ENCODE measurements around the gene WDR55. TPM values are rescaled to one million over a fixed set of nuclear protein-coding genes. Genes with fewer than 3 reads are reported as not detected.
"Not testable (repeated sequence)": the region's sequence is repeated elsewhere in the genome, so short reads cannot be mapped to it uniquely, and the experiment has no call there.

WDR55 gene
- total RNA-seq, 2 experiments from 2014 or later = 38.7 to 40.6 TPM

DNA sequence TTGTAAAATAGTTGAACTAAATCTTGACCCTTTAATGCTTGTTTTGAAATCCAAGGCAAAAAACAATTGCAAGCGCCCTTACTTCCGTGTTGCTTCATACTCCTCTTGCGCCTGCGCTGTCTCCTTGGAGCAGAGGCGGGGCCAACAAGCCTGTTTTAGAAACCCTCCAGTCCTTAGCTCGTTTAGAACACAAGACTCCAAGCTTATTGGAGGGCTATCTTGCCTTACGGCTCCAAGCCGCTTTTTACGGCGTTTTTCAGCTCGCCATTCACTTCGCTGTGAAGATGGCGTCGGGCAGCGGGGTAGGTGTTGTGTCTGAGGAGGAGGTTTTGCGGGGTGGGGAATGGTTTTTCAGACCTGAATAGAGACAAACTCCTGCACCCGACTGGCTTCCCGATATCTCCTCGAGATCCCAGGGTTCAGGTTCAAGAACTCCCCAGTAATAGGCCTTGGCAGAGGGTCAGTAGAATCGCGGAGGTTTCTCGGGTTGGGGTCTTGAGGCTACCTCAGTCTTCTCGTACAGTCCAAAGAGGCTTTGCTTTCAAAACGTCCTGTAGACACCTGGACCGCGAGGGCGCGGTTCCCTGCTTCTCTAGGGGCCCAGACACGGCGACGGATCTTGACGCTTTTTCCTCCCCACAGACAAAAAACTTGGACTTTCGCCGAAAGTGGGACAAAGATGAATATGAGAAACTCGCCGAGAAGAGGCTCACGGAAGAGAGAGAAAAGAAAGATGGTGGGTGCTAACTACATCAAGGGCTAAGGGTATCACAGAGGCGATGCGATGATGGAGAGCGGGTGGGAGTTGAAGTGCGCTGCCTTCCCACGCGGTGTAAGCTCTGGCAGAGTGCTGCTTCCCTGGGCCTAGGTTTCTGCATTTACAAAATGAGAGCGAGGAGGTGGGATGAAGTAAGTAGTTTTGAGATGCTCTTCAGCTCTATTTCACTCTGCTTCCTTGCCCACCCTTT, 35.8 kb downstream of the WDR55 start, which contains the start of gene ZMAT2:
TSS of gene ZMAT2 (plus strand) at position 271 of the 968 bp plus-strand sequence. CDS start at position 285, 14 bp downstream.
- Mint-ChIP-seq H3K4me3 (peak within 1 kb of the TSS; percentile 98), H3K27me3 (no peaks in the 10 kb centered on the region), H3K4me1 (peaks cover 23% of the 10 kb centered on the region), H3K9me3 (ENCODE audit: low read depth) (no peaks in the 10 kb centered on the region), H3K36me3 (peaks cover 66% of the 10 kb centered on the region), H3K27ac (peak within 1 kb of the TSS; percentile 86)
- CTCF ChIA-PET = interaction anchor here (0.8 to 2.9 kb wide), 9 partner anchors 9 to 337 kb away, joined by 3 to 16 read pairs (median 3); partner anchors contain the start of genes HARS1, HARS2, IK and NDUFA2
- ATAC-seq (peak; percentile 100), DNase-seq (peak; percentile 98)

GRCh38 chr5:140707812-140708211, 43.1 kb downstream of the WDR55 start:
- Mint-ChIP-seq H3K27me3 (no peaks in the 10 kb centered on the region), H3K27ac (no peak overlapping the region), H3K36me3 (peaks cover 29% of the 10 kb centered on the region), H3K4me3 (no peak overlapping the region), H3K9me3 (ENCODE audit: low read depth) (no peaks in the 10 kb centered on the region), H3K4me1 (peaks cover 14% of the 10 kb centered on the region)
- no peak for ATAC-seq
- CTCF ChIA-PET = interaction anchor here (0.6 kb wide), 1 partner anchor 131 kb away, joined by 3 read pairs; no protein-coding TSS in a partner anchor
- DNase-seq = no peak

DNA sequence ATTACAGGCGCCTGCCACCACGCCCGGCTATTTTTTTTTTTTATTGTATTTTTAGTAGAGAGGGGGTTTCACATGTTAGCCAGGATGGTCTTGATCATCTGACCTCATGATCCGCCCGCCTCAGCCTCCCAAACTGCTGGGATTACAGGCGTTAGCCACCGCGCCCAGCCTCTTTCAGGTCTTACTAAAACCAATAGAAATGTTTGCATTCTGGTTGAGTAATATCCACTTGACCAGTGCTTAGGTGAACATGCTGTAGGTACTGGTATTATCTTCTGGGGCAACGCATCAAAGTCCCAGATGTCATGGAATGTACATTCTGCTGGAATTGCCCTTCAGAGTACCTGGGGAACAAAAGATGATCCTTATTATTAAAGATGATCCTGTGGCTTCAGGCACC, 44.1 kb downstream of the WDR55 start:
- ATAC-seq; H3K27ac Mint-ChIP-seq; DNase-seq; H3K9me3 Mint-ChIP-seq (ENCODE audit: low read depth); H3K27me3 Mint-ChIP-seq; H3K4me3 Mint-ChIP-seq: not testable (repeated sequence)
- H3K4me1 Mint-ChIP-seq = peaks cover 17% of the 10 kb centered on the region
- CTCF ChIA-PET = interaction anchor here (3.5 kb wide), 1 partner anchor 8 kb away, joined by 16 read pairs; the partner anchor contains the start of gene ZMAT2
- peaks cover 23% of the 10 kb centered on the region for H3K36me3 Mint-ChIP-seq

DNA sequence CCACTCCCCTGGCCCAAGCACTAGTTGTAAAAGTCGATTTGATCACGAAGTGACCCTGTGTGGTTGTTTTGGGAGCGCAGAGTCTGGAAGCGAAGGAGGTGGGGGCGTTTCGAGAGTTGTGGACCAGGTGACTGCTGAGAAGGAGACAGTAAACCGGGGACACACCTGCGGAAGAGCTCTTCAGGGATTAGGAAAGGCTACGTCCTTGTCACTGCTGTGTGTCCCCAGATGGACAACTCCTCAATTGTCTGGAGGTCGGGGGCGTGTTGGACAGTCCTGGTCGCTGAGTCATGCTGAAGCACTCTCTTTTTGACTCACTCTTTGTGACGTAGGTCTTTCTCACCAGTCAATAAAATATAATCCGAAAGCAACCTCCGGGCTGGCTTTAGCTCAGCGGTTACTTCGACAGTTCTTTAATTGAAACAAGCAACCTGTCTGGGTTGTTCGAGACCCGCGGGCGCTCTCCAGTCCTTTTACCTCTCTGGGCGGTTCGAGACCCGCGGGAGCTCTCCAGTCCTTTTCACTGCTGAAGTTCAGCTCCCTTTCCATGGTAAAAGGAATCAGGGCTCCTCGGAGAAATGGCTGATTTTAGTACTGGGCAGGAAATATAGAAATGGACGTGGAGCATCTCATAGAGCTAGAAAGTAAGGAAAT, 46.3 kb downstream of the WDR55 start:
- Mint-ChIP-seq H3K4me3 (peak overlapping the region; percentile 90), H3K27ac (peak overlapping the region; percentile 93), H3K36me3 (peaks cover 10% of the 10 kb centered on the region), H3K9me3 (ENCODE audit: low read depth) (no peaks in the 10 kb centered on the region), H3K4me1 (peaks cover 17% of the 10 kb centered on the region), H3K27me3 (no peaks in the 10 kb centered on the region)
- DNase-seq (peak; percentile 94), ATAC-seq (peak; percentile 94)
- CTCF ChIA-PET = interaction anchor here (0.8 to 3.5 kb wide), 21 partner anchors 9 to 853 kb away, joined by 3 to 27 read pairs (median 4); partner anchors contain the start of genes HARS1, HARS2, HBEGF and IK

DNA sequence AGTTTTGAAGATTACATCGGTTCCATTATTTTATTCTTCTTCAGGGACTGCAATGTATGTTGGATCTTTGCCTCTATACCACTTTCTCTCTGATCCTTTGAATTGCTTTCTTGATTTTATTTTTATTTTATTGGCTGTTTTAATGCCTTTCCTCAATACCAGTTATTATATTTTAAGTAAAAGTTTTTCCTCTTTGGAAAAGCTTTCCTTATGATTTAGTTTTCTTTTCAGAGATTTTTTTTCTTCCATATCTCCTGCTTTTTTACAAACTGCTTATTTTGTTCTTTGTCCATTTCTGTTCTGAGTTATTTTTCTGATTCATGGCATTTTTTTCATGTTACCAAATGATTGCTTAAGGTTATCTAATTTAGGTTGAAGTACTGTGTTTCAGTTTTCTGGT, 47.1 kb downstream of the WDR55 start:
- CTCF ChIA-PET = interaction anchor here (0.6 to 3.5 kb wide), 10 partner anchors 9 to 852 kb away, joined by 3 to 27 read pairs (median 4); partner anchors contain the start of genes HBEGF and ZMAT2
- DNase-seq = no peak
- peaks cover 17% of the 10 kb centered on the region for H3K4me1 Mint-ChIP-seq
- peaks cover 4% of the 10 kb centered on the region for H3K36me3 Mint-ChIP-seq
- no peak overlapping the region for H3K27ac Mint-ChIP-seq
- H3K4me3 Mint-ChIP-seq = peak overlapping the region; percentile 90
- no peaks in the 10 kb centered on the region for H3K27me3 Mint-ChIP-seq
- ATAC-seq = no peak
- no peaks in the 10 kb centered on the region for H3K9me3 Mint-ChIP-seq (ENCODE audit: low read depth)

DNA sequence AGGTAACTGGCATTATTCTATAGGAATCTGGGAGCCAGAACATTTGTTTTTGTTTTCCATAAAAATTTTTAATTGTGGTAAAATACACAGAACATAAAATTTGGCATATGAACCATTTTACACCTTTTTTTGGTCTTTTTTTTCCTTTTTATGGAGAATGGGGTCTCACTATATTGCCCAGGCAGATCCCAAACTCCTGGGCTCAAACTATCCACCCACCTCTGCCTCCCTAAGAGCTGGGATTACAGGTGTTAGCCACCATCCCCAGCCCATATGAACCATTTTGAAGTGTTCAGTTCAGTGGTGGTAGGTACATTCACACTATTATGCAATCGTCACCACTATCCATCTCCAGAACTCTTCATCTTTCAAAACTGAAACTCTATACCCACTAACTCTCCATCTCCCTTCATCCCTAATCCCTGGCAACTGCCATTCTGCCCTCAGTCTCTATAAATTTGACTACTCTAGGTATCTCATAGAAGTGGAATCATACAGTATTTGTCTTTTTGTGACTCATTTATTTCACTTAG, 48.9 kb downstream of the WDR55 start:
- Mint-ChIP-seq H3K9me3 (ENCODE audit: low read depth) (no peaks in the 10 kb centered on the region), H3K27ac (no peak overlapping the region), H3K27me3 (no peaks in the 10 kb centered on the region), H3K4me3 (no peak overlapping the region), H3K4me1 (peaks cover 24% of the 10 kb centered on the region), H3K36me3 (no peaks in the 10 kb centered on the region)
- no peak for DNase-seq
- no peak for ATAC-seq
- CTCF ChIA-PET = interaction anchor here (0.6 kb wide), 1 partner anchor 350 kb away, joined by 4 read pairs; no protein-coding TSS in a partner anchor

- ATAC-seq; H3K27ac Mint-ChIP-seq; H3K4me3 Mint-ChIP-seq; CTCF ChIA-PET; H3K9me3 Mint-ChIP-seq (ENCODE audit: low read depth); H3K27me3 Mint-ChIP-seq; DNase-seq; H3K36me3 Mint-ChIP-seq: not testable (repeated sequence)
- peaks cover 26% of the 10 kb centered on the region for H3K4me1 Mint-ChIP-seq
Observed at GRCh38 chr5:140716238-140716637, 51.5 kb downstream of the WDR55 start.

- Mint-ChIP-seq H3K36me3 (no peaks in the 10 kb centered on the region), H3K9me3 (ENCODE audit: low read depth) (no peaks in the 10 kb centered on the region), H3K27ac (no peak overlapping the region), H3K4me3 (no peak overlapping the region), H3K4me1 (peaks cover 17% of the 10 kb centered on the region), H3K27me3 (peaks cover 9% of the 10 kb centered on the region)
- CTCF ChIA-PET = interaction anchor here (1.0 to 5.3 kb wide), 2 partner anchors 160 to 353 kb away, joined by 3 to 49 read pairs; no protein-coding TSS in a partner anchor
- no peak for ATAC-seq
- DNase-seq = no peak
Observed at GRCh38 chr5:140718266-140718592, 53.5 kb downstream of the WDR55 start.

- Mint-ChIP-seq H3K4me1 (peaks cover 24% of the 10 kb centered on the region), H3K27me3 (peaks cover 16% of the 10 kb centered on the region)
- H3K27ac Mint-ChIP-seq; DNase-seq; H3K36me3 Mint-ChIP-seq; ATAC-seq; H3K4me3 Mint-ChIP-seq; H3K9me3 Mint-ChIP-seq (ENCODE audit: low read depth): not testable (repeated sequence)
- CTCF ChIA-PET = interaction anchor here (1.0 to 5.3 kb wide), 14 partner anchors 9 to 481 kb away, joined by 3 to 49 read pairs (median 5); partner anchors contain the start of genes CD14, EIF4EBP3 and TMCO6
Observed at GRCh38 chr5:140720738-140721137, 56.0 kb downstream of the WDR55 start.

GRCh38 chr5:140721395-140721794, 56.7 kb downstream of the WDR55 start:
- not testable (repeated sequence) for H3K4me3 Mint-ChIP-seq; H3K9me3 Mint-ChIP-seq (ENCODE audit: low read depth); DNase-seq; H3K27ac Mint-ChIP-seq; ATAC-seq; H3K36me3 Mint-ChIP-seq
- CTCF ChIA-PET = interaction anchor here (0.6 to 5.3 kb wide), 7 partner anchors 10 to 1401 kb away, joined by 3 to 49 read pairs (median 5); partner anchors contain the start of gene HBEGF
- H3K4me1 Mint-ChIP-seq = peaks cover 29% of the 10 kb centered on the region
- H3K27me3 Mint-ChIP-seq = peaks cover 16% of the 10 kb centered on the region
